Brain microvascular endothelial cell (primary cell): ENCODE results near the gene LFNG.

Experiments used
- DNase-seq: peaks from one replicate; pipeline ENCODE4 v3.0.0-alpha.2; 2020
- H3K27ac ChIP-seq: fragments of 250-450 bp; sonication (Bioruptor Pico); 2 replicates; pipeline ENCODE4 v1.5.1; 2020; ENCODE audit warnings: mild to moderate bottlenecking, moderate library complexity
- H3K27me3 ChIP-seq: fragments of 250-450 bp; sonication (Bioruptor Pico); replicated peaks from 2 replicates; pipeline ENCODE4 v1.5.1; 2020; ENCODE audit warnings: mild to moderate bottlenecking
- H3K36me3 ChIP-seq: fragments of 250-450 bp; sonication (Bioruptor Pico); replicated peaks from 2 replicates; pipeline ENCODE4 v1.5.1; 2020; ENCODE audit warnings: mild to moderate bottlenecking
- H3K4me3 ChIP-seq: 2 replicates; pipeline ENCODE4 v1.5.1; 2011; ENCODE audit warnings: low read depth, mild to moderate bottlenecking, control low read depth, low read length, moderate library complexity
- CTCF ChIP-seq: IDR thresholded peaks from 2 replicates; pipeline ENCODE4 v1.5.1; 2011; ENCODE audit warnings: low read depth, mild to moderate bottlenecking, moderate library complexity, low read length, control low read depth, inconsistent platforms; ENCODE audit errors: missing control alignments
- in situ Hi-C: cut with HindIII; loops from 2 replicates; pipeline ENCODE4 v1.10.0; 2017; ENCODE audit warnings: low sequenced_read_pairs, low pct_ligation_motif_present

LFNG gene

GRCh38 chr7:2525658-2526630 lies 6.4 kb downstream of the LFNG start:
- Histone ChIP-seq H3K36me3 (peaks cover 13% of the 10 kb centered on the region), H3K27ac (no peak overlapping the region), H3K27me3 (no peaks in the 10 kb centered on the region), H3K4me3 (no peak overlapping the region)
- no peak for DNase-seq
- in situ Hi-C loops, result no loop called here
- no peak for TF ChIP-seq CTCF

- Histone ChIP-seq H3K4me3 (no peak overlapping the region), H3K36me3 (peaks cover 13% of the 10 kb centered on the region), H3K27ac (no peak overlapping the region), H3K27me3 (no peaks in the 10 kb centered on the region)
- TF ChIP-seq CTCF, result no peak
- in situ Hi-C loops, result no loop called here
- no peak for DNase-seq
These were observed 7.3 kb downstream of the LFNG start for GRCh38 chr7:2526659-2527504.

GRCh38 chr7:2527505-2528467 lies 8.2 kb downstream of the LFNG start:
- peak; percentile 61 for DNase-seq
- in situ Hi-C loops, result no loop called here
- Histone ChIP-seq H3K27me3 (no peaks in the 10 kb centered on the region), H3K27ac (peak overlapping the region; percentile 6), H3K36me3 (peaks cover 13% of the 10 kb centered on the region), H3K4me3 (no peak overlapping the region)
- TF ChIP-seq CTCF, result no peak

GRCh38 chr7:2528481-2529095 lies 9.0 kb downstream of the LFNG start:
- Histone ChIP-seq H3K36me3 (peaks cover 13% of the 10 kb centered on the region), H3K4me3 (no peak overlapping the region), H3K27me3 (no peaks in the 10 kb centered on the region), H3K27ac (peak overlapping the region; percentile 6)
- in situ Hi-C loops, result no loop called here
- no peak for DNase-seq
- no peak for TF ChIP-seq CTCF
